Measurements from ENCODE around the gene SUSD5. TPM values are rescaled to one million over a fixed set of nuclear protein-coding genes. Genes with fewer than 3 reads are reported as not detected.

The SUSD5 gene
- not detected for total RNA-seq

DNA sequence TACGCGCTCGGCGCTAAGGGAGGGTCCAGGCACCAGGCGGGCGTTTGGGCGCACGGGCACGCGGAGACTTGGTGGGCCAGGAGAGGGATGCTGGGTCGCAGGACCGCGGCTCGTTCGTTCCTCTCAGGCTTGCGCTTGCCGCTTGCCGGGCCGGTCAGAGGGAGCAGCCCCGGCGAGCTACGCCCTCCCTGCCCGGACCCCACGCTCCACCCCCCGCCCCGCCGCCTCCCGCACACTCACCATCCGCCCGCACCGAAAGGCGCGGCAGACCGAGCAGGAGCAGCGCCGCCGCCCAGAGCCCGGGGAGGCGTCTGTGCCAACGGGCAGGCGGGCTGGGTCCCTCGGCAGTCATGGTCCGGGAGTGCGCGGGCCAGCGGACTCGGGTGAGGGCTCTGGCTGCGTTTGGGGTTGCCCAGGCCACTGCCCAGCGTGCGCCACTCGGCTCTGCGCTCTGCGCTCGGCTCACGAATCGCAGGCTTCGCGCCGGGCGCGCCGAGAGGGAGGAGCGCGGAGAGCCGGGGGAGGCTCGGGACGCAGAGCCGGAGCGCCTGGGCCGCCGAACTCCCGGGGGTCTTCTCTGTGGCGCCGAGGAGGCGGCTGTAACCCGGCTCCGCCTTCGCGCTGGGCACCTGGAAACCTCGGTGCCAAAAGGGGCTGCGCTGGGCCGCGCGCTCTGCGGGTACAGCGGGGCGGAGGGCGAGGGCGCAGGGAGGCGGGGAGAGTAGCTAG lies at the start of gene SUSD5:
TSS of gene SUSD5 (minus strand) at position 365 of the 729 bp plus-strand sequence. CDS start at position 352, 13 bp downstream.
- H3K27ac Mint-ChIP-seq, result no peak within 1 kb of the TSS
- no peaks in the 10 kb centered on the region for H3K9me3 Mint-ChIP-seq
- no peak for DNase-seq
- POLR2A ChIA-PET, result no interaction called here
- intact Hi-C loops (cut with micrococcal nuclease), result no loop called here
- peaks cover 45% of the 10 kb centered on the region for H3K27me3 Mint-ChIP-seq
- CTCF ChIA-PET, result interaction anchor here (1.1 kb wide), 1 partner anchor 87 kb away, joined by 3 read pairs; no protein-coding TSS in a partner anchor
- peaks cover 5% of the 10 kb centered on the region for H3K4me1 Mint-ChIP-seq (ENCODE audit: low read depth)
- H3K4me3 Mint-ChIP-seq, result no peak within 1 kb of the TSS
- H3K36me3 Mint-ChIP-seq, result no peaks in the 10 kb centered on the region

DNA sequence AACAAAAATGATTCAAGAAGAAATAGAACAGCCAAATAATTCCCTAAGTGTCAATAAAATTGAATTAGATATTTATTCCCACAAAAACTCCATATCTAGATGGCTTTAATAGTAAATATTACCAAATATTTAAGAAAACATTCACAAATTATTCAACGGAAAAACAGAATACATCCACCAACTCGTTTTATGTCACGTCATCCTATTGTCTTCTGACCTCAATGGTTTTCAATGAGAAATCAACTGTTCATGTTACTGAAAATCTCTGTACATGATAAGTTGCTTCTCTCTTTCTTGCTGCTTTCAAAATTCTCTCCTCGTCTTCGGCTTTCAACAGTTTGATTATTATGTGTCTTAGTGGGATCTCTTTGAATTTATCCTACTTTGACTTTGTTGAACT lies 41.5 kb upstream of the SUSD5 start:
- no peaks in the 10 kb centered on the region for H3K9me3 Mint-ChIP-seq

DNA sequence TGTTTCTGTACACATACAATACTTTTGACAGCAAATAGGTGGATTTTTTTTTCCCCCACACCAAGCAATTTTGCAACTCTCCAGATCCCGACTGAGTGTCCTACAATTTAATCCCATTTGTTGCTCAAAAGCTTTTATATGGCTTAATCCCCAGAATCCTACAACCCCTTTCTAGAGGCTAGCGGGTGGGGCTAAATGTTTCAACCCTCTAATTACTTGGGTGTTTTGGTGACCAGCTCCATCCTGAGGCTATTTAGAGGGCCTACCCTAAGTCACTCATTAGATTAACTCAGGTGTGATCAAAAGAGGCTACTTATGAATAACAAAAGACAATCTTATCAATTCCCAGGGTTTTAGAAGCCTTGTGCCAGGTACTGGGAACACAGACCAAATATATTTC lies 37.6 kb upstream of the SUSD5 start:
- POLR2A ChIA-PET, result no interaction called here

More for the DNA sequence above, 41.5 kb upstream of the SUSD5 start:
- intact Hi-C loops (cut with micrococcal nuclease), result no loop called here
- DNase-seq, result no peak
- Mint-ChIP-seq H3K4me3 (no peak overlapping the region), H3K4me1 (ENCODE audit: low read depth) (no peaks in the 10 kb centered on the region), H3K27me3 (peaks cover 8% of the 10 kb centered on the region), H3K27ac (no peak overlapping the region), H3K36me3 (no peaks in the 10 kb centered on the region)
- ChIA-PET POLR2A (no interaction called here), CTCF (no interaction called here)

DNA sequence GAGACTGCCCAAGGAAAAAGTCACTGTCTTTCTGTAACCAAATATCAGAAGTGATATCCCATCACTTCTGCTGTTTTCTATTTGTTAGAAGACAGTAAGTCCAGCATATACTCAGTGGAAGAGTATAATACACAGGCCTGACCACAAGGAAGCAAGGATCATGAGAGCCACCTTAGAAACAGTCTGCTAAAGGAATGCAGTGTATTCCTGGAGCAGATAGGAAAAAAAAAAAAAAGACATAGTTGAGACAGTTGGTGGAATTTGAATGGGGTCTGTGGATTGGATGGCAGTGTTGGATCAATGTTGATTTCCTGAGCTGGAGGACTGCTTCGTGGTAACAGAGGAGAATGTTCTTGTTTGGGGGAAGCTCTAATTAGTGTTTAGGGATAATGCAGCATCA lies 32.1 kb upstream of the SUSD5 start:
- DNase-seq, result no peak
- peaks cover 2% of the 10 kb centered on the region for H3K27me3 Mint-ChIP-seq
- H3K4me3 Mint-ChIP-seq, result no peak overlapping the region
- no peaks in the 10 kb centered on the region for H3K36me3 Mint-ChIP-seq
- ChIA-PET POLR2A (no interaction called here), CTCF (no interaction called here)
- H3K27ac Mint-ChIP-seq, result no peak overlapping the region
- no peaks in the 10 kb centered on the region for H3K9me3 Mint-ChIP-seq
- H3K4me1 Mint-ChIP-seq (ENCODE audit: low read depth), result no peaks in the 10 kb centered on the region
- intact Hi-C loops (cut with micrococcal nuclease), result no loop called here

More for the DNA sequence above, 37.6 kb upstream of the SUSD5 start:
- Mint-ChIP-seq H3K36me3 (no peaks in the 10 kb centered on the region), H3K4me3 (no peak overlapping the region), H3K27ac (no peak overlapping the region), H3K4me1 (ENCODE audit: low read depth) (no peaks in the 10 kb centered on the region), H3K9me3 (no peaks in the 10 kb centered on the region), H3K27me3 (peaks cover under 1% of the 10 kb centered on the region)
- CTCF ChIA-PET, result no interaction called here
- no peak for DNase-seq
- intact Hi-C loops (cut with micrococcal nuclease), result no loop called here

DNA sequence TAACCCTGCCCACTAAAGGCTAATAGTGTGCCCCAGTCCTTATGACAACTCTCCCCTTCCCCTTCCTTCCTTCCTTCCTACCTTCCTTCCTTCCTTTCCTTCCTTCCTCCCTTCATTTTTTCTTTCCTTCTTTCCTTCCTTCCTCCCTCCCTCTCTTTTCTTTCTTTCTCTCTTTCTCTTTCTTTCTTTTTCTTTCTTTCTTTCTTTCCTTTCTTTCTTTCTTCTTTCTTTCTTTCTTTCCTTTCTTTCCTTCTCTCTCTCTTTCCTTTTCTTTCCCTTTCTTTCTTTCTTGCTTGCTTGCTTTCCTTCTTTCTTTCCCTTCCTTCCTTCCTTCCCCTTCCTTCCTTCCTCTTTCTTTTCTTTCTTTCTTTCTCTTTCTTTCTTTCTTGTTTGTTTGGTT lies 28.2 kb upstream of the SUSD5 start:
- no peaks in the 10 kb centered on the region for H3K36me3 Mint-ChIP-seq
- POLR2A ChIA-PET, result no interaction called here
- no peak overlapping the region for H3K27ac Mint-ChIP-seq
- H3K27me3 Mint-ChIP-seq, result peaks cover 5% of the 10 kb centered on the region
- DNase-seq, result no peak
- no peaks in the 10 kb centered on the region for H3K9me3 Mint-ChIP-seq
- no peaks in the 10 kb centered on the region for H3K4me1 Mint-ChIP-seq (ENCODE audit: low read depth)
- CTCF ChIA-PET, result no interaction called here
- intact Hi-C loops (cut with micrococcal nuclease), result no loop called here
- no peak overlapping the region for H3K4me3 Mint-ChIP-seq

DNA sequence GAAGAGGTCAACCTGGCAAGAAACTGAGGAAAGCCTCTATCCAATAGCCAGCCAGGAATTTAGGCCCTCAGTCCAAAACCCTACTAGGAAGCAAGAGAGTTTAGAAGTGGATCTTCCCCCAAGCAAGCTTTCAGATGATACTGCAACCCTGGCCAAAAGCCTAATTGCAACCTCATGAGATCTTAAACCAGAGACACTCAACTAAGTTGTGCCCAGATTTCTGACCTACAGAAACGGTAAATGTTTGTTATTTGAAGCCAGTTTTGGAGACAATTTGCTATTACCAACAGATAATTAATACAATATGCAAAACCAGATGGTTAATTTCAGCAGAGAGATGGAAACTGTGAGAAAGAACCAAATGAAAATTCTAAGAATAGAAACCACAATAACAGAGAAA lies 21.7 kb upstream of the SUSD5 start:
- intact Hi-C loops (cut with micrococcal nuclease), result no loop called here
- Mint-ChIP-seq H3K4me3 (no peak overlapping the region), H3K4me1 (ENCODE audit: low read depth) (no peaks in the 10 kb centered on the region), H3K9me3 (no peaks in the 10 kb centered on the region), H3K36me3 (no peaks in the 10 kb centered on the region), H3K27ac (no peak overlapping the region), H3K27me3 (peaks cover 21% of the 10 kb centered on the region)
- ChIA-PET CTCF (no interaction called here), POLR2A (no interaction called here)
- no peak for DNase-seq

DNA sequence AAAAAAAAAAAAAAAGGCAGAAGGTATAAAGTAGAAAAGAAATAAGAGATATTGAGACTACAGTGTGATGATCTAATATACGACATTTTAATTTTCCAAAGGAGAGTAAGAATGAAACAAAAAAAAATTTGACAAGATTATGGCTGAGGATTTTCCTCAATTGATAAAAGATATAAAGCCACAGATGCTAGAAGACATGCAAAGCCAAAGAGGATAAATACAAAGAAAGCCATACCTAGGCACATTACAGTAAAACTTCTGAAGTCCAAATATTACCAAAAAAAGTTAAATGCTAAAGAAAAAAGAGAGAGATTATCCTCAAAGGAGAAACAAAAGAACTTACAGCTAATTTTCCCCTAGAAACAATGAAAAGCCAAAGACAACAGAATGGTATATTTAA lies 20.3 kb upstream of the SUSD5 start:
- Mint-ChIP-seq H3K36me3 (no peaks in the 10 kb centered on the region), H3K27ac (no peak overlapping the region), H3K4me3 (no peak overlapping the region), H3K27me3 (peaks cover 20% of the 10 kb centered on the region), H3K4me1 (ENCODE audit: low read depth) (no peaks in the 10 kb centered on the region), H3K9me3 (no peaks in the 10 kb centered on the region)
- intact Hi-C loops (cut with micrococcal nuclease), result no loop called here
- CTCF ChIA-PET, result no interaction called here
- no peak for DNase-seq
- POLR2A ChIA-PET, result no interaction called here

DNA sequence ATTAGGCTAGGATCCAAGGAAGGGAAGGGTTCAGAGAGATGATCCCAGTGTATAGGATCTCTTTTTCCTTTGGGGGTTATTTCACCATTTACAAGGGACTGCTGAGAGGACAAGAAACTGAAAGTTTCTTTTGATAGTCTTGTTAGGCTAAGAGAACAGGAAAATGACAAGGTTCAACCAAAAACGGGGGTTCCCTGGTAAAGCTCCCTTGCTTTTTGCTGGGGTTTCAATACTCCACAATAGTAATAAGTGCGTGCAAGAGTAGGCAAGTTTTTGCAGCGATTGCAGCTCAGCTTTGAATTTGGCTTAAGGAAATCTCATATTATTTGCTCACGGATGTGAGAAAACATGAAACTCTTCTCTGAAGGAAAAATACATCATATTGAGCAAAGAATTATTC lies 18.8 kb upstream of the SUSD5 start:
- H3K27me3 Mint-ChIP-seq, result peaks cover 25% of the 10 kb centered on the region
- H3K4me1 Mint-ChIP-seq (ENCODE audit: low read depth), result no peaks in the 10 kb centered on the region
- CTCF ChIA-PET, result interaction anchor here (0.7 kb wide), 1 partner anchor 105 kb away, joined by 4 read pairs; no protein-coding TSS in a partner anchor
- H3K4me3 Mint-ChIP-seq, result no peak overlapping the region
- H3K27ac Mint-ChIP-seq, result no peak overlapping the region
- POLR2A ChIA-PET, result no interaction called here
- no peaks in the 10 kb centered on the region for H3K36me3 Mint-ChIP-seq
- no peaks in the 10 kb centered on the region for H3K9me3 Mint-ChIP-seq
- no peak for DNase-seq
- intact Hi-C loops (cut with micrococcal nuclease), result no loop called here

DNA sequence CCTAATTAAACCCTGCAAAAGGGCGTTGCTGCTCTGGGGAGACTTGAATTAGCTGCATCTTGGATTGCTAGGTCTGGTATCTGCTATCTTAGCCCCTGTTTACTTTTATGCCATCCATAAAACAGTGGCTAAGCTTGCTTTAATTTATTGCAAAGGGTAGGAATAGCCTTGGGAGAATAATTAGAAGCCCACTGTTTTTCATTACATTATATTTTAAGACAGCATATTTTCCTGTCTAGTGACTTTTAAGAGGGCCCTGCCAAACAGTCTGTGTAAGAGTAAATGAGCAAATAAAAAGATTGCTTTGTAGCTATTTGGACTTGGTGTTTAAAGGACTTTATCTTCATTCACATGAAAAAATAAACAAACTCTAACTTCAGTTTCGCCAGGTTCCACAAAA lies 17.4 kb upstream of the SUSD5 start:
- no peaks in the 10 kb centered on the region for H3K9me3 Mint-ChIP-seq
- ChIA-PET POLR2A (no interaction called here), CTCF (no interaction called here)
- H3K27ac Mint-ChIP-seq, result no peak overlapping the region
- no peaks in the 10 kb centered on the region for H3K4me1 Mint-ChIP-seq (ENCODE audit: low read depth)
- peaks cover 31% of the 10 kb centered on the region for H3K27me3 Mint-ChIP-seq
- no peaks in the 10 kb centered on the region for H3K36me3 Mint-ChIP-seq
- no peak overlapping the region for H3K4me3 Mint-ChIP-seq
- DNase-seq, result no peak
- intact Hi-C loops (cut with micrococcal nuclease), result no loop called here

DNA sequence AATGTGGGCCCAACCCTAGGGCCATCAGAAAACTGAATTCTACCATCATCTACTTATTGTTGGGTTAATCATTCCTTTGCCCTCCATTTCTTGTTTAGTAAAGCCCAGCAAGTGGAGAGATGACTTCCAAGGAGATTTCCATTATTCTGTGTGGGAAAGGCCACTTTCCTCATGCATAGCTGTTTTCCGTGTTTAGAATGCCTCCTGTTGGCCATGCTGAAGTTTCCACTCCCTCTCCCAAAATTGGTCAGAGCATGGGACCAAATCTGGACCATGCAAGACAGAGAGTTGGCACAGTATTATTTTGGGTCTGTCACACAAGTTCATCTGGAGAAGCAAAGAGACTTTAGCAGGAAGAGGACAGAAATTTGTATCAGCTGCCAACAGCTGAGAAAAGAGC lies 15.3 kb upstream of the SUSD5 start:
- CTCF ChIA-PET, result no interaction called here
- DNase-seq, result no peak
- POLR2A ChIA-PET, result no interaction called here
- Mint-ChIP-seq H3K4me3 (no peak overlapping the region), H3K27ac (no peak overlapping the region), H3K36me3 (no peaks in the 10 kb centered on the region), H3K4me1 (ENCODE audit: low read depth) (no peaks in the 10 kb centered on the region), H3K9me3 (no peaks in the 10 kb centered on the region), H3K27me3 (peaks cover 22% of the 10 kb centered on the region)
- intact Hi-C loops (cut with micrococcal nuclease), result no loop called here

DNA sequence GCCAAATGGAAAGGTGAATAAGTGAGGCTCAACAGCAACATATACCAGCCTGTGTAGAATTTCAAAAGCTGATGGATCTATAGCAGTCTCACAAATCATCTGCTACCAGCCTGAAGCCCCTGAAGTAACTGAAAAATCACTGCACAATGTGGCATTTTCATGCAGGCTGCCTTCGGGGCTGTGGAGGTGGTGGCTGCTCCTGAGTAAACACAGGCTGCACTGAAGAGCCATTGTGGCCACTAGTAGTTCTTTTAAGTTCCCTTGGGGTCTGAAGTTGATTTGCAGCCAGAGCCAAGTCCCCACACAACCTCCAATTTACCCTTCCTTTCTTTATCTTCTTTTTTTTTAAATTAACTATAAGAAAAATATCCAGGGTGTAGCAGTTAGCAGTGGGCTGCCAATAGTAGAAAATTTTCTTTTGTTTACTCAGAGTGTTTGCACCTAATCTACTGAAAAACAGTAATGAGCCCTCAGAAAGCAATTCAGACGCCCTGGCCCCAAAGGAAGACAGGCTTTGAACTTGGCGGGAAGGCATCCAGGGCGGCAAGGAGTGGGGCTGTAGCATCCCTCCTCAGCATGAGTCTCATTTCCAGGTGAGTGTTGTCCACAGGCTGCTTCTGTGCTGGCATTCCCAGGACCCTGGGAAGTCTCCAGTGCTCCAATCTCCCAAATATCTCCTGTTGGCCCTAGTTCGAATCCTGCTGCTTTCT lies 13.3 kb upstream of the SUSD5 start:
- no peaks in the 10 kb centered on the region for H3K9me3 Mint-ChIP-seq
- CTCF ChIA-PET, result no interaction called here
- no peak overlapping the region for H3K4me3 Mint-ChIP-seq
- DNase-seq, result no peak
- no peaks in the 10 kb centered on the region for H3K36me3 Mint-ChIP-seq
- POLR2A ChIA-PET, result no interaction called here
- peaks cover 22% of the 10 kb centered on the region for H3K27me3 Mint-ChIP-seq
- intact Hi-C loops (cut with micrococcal nuclease), result no loop called here
- H3K27ac Mint-ChIP-seq, result no peak overlapping the region
- no peaks in the 10 kb centered on the region for H3K4me1 Mint-ChIP-seq (ENCODE audit: low read depth)

DNA sequence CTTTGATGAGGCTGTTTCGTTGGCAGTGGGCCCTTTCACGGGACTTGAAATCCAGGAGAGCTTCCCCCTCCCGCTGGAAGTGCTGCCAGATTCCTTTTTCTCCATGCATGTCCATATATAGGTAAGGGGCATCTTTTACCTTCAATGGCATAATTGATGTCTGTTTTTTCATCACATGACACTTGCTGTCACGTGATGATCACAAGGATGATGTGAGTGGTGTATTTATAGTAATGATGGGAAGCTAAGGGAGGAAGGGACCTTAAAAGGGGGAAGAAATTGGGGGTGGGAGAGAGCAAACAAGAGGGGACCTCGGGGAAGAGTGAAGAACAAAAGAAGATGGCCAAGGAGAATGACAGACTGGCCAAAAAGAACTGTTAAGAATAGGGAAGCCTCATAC lies 11.3 kb upstream of the SUSD5 start:
- H3K9me3 Mint-ChIP-seq, result no peaks in the 10 kb centered on the region
- CTCF ChIA-PET, result interaction anchor here (0.9 kb wide), 1 partner anchor 143 kb away, joined by 4 read pairs; no protein-coding TSS in a partner anchor
- H3K4me1 Mint-ChIP-seq (ENCODE audit: low read depth), result no peaks in the 10 kb centered on the region
- H3K4me3 Mint-ChIP-seq, result no peak overlapping the region
- DNase-seq, result no peak
- H3K27ac Mint-ChIP-seq, result no peak overlapping the region
- intact Hi-C loops (cut with micrococcal nuclease), result no loop called here
- POLR2A ChIA-PET, result no interaction called here
- peaks cover 19% of the 10 kb centered on the region for H3K27me3 Mint-ChIP-seq
- H3K36me3 Mint-ChIP-seq, result no peaks in the 10 kb centered on the region

DNA sequence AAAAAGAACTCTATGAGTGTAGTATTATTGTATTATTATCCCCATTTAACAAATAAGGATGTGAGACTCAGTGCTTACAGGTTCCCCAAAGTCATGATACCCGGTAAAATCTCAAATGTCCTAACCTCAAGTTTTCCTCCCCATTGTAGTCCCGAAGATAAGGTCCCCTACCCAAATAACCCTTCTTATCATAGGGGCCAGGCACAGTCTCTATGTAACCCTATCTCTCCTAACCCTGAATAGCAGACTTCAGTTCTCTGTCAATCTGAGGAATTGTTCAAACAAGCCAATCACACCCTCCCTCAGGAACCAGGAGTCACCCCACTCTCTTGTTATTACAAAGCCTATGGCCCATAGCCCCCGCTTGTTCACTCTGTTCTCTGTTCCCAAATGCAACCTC lies 10.5 kb upstream of the SUSD5 start:
- H3K4me1 Mint-ChIP-seq (ENCODE audit: low read depth), result no peaks in the 10 kb centered on the region
- intact Hi-C loops (cut with micrococcal nuclease), result no loop called here
- CTCF ChIA-PET, result interaction anchor here (0.6 kb wide), 1 partner anchor 151 kb away, joined by 3 read pairs; no protein-coding TSS in a partner anchor
- H3K27me3 Mint-ChIP-seq, result peaks cover 19% of the 10 kb centered on the region
- H3K4me3 Mint-ChIP-seq, result no peak overlapping the region
- no peaks in the 10 kb centered on the region for H3K36me3 Mint-ChIP-seq
- DNase-seq, result no peak
- POLR2A ChIA-PET, result no interaction called here
- no peak overlapping the region for H3K27ac Mint-ChIP-seq
- no peaks in the 10 kb centered on the region for H3K9me3 Mint-ChIP-seq
